Measurements from ENCODE around the gene C4orf54.

The C4orf54 gene

DNA sequence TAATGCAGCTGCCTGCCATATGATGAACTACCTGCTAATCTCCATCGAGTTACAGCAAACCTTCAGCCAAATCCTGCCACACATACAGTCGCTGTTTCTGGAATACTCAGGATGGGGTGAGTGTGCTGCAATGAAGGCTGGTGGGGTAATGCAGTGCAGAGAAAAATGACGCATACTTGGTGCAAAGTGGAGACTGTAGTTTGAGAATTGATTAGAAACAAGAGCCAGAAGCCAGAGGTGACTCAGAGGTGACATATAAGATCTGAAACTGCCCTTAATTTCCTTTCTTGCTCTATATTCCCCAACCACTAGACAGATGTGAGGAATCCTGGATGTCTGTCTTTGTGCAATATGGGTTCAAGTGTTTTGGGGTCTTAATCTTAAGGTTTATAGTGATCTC is 22.0 kb downstream of the C4orf54 start:
- POLR2A ChIA-PET = no interaction called here
- CTCF ChIA-PET = no interaction called here
- no peak for DNase-seq (ENCODE audit: low read depth, low spot score)
- H3K4me3 ChIP-seq (ENCODE audit: low read depth, low read length) = no peak overlapping the region
- TF ChIP-seq, protein P1, sequence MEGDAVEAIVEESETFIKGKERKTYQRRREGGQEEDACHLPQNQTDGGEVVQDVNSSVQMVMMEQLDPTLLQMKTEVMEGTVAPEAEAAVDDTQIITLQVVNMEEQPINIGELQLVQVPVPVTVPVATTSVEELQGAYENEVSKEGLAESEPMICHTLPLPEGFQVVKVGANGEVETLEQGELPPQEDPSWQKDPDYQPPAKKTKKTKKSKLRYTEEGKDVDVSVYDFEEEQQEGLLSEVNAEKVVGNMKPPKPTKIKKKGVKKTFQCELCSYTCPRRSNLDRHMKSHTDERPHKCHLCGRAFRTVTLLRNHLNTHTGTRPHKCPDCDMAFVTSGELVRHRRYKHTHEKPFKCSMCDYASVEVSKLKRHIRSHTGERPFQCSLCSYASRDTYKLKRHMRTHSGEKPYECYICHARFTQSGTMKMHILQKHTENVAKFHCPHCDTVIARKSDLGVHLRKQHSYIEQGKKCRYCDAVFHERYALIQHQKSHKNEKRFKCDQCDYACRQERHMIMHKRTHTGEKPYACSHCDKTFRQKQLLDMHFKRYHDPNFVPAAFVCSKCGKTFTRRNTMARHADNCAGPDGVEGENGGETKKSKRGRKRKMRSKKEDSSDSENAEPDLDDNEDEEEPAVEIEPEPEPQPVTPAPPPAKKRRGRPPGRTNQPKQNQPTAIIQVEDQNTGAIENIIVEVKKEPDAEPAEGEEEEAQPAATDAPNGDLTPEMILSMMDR (IDR thresholded peaks at IDR 0.05; ENCODE audit: insufficient read depth, low read length, missing control alignments) = no peak

DNA sequence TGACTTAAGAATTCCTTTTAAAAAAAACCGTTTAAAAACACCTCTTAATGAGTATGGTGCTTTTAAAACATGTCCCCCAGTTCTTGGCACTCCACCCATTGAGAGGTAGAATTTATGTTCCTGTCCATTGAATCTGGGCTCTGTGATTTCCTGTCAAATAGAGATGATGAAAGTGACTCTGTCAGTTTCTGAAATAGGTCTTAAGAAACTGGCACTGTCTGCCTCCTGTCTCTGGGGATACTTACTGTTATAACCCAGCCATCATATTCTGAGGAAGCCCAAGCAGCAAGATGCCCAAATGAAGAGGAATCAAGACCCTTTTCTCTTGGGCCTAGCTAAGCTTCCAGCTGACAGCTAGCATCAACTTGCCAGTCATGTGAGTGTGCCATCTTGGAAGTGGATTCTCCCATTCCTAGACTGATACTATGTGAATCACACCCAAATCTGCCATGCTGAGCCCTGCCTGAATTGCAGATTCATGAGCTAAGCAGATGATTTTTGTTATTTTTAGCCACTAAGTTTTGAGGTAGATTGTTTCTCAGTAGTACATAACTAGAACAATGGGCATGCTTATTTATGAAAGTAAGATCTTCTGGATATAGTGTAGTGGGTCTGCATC is 22.8 kb downstream of the C4orf54 start:
- no peak for DNase-seq (ENCODE audit: low read depth, low spot score)
- ChIA-PET POLR2A (no interaction called here), CTCF (no interaction called here)
- no peak overlapping the region for H3K4me3 ChIP-seq (ENCODE audit: low read depth, low read length)
- TF ChIP-seq, protein P1 (IDR thresholded peaks at IDR 0.05; ENCODE audit: insufficient read depth, low read length, missing control alignments) = no peak

DNA sequence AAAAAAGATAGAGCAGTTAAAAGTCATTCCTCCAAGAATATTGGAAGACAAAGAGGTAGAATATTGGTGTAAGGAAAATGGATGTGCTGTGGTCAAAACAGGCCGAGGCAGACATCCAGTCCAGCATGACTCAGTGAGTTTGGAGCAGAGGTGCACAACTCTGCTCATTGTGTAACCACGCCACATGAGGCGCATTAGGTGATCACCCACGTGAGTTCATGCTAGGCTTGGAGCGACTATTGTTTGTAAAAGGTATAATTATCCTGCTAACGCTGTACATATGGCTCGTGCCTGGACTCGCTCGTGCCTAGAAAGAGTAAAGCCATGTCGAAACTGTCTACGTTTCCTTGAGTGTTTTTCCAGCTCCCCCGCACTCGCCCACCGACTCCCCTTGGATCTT is 23.9 kb downstream of the C4orf54 start:
- no peak overlapping the region for H3K4me3 ChIP-seq (ENCODE audit: low read depth, low read length)
- no peak for DNase-seq (ENCODE audit: low read depth, low spot score)
- ChIA-PET POLR2A (no interaction called here), CTCF (no interaction called here)
- TF ChIP-seq, protein P1 (IDR thresholded peaks at IDR 0.05; ENCODE audit: insufficient read depth, low read length, missing control alignments) = no peak

DNA sequence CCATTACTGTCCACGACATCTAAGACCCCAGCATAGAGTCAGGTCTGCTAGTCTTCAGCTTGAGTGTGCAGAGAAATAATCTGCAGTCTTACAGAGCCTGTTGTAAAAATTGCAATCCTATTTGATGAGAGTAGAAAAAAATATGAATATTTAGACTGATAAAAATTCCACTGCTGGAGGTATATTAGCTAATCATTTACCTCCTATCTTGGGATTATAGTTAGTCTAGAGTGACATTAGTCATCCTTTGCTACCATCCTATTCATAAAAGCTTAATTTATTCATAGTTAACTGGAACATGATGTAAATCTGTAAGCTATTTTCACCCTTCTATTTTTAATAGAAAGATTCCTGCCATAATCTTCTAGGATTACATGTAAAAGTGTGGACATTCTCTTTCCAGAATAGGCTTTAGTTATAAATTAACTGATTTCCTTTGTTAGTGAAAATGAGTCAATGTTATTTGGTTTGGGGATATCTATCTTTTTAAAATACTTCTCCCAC is 26.7 kb downstream of the C4orf54 start:
- TF ChIP-seq, protein P1 (IDR thresholded peaks at IDR 0.05; ENCODE audit: insufficient read depth, low read length, missing control alignments) = no peak
- no peak overlapping the region for H3K4me3 ChIP-seq (ENCODE audit: low read depth, low read length)
- POLR2A ChIA-PET = no interaction called here
- CTCF ChIA-PET = no interaction called here
- no peak for DNase-seq (ENCODE audit: low read depth, low spot score)

DNA sequence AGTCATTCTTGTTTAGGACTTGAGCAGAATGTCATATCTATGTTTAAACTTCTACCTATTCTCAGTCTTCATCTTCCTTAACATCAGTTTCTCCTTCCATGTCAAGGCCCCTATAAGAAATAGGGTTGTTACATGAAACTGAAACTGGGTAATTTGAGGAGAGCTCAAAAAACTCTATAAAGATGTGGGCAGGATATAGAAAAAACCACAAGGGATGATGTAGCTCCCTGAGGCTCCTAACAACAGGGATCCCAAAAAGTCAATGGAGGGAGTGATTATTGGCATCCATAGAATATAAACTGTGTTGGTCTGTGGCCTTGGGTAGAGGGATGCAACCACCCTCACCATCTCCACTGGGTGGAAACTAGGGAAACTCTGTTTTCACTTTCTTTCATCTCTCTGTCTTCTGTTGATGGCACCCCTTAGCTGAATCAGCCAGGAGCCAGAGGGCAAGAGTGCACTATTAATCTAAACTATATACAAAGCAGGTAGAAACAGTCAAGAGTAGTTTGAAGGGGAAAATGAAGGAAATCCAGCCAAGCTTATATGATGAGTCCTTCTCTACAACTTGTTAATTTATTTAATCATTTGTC is 27.6 kb downstream of the C4orf54 start:
- ChIA-PET CTCF (no interaction called here), POLR2A (no interaction called here)

DNA sequence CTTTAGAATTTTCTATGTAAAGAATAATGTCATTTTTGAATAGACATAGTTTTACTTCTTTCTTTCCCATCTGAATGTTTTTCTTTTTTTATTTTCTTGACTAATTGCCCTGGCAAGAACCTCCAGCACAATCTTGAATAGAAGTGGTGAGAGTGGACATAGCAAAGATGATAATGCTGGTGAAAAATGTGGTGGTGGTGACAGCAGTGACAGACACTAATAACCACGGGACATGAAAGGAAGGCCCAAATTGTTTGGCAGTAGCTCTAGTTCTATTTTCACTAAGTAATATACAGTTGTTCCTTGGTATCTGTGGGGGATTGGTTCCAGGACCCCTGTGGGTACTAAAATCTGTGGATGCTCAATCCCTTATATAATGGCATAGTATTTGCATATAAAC is 29.6 kb downstream of the C4orf54 start:
- no peak for DNase-seq (ENCODE audit: low read depth, low spot score)
- no peak overlapping the region for H3K4me3 ChIP-seq (ENCODE audit: low read depth, low read length)
- ChIA-PET POLR2A (no interaction called here), CTCF (no interaction called here)
- TF ChIP-seq, protein P1 (IDR thresholded peaks at IDR 0.05; ENCODE audit: insufficient read depth, low read length, missing control alignments) = no peak

More for the DNA sequence above, 27.6 kb downstream of the C4orf54 start:
- no peak overlapping the region for H3K4me3 ChIP-seq (ENCODE audit: low read depth, low read length)
- TF ChIP-seq, protein P1 (IDR thresholded peaks at IDR 0.05; ENCODE audit: insufficient read depth, low read length, missing control alignments) = no peak
- no peak for DNase-seq (ENCODE audit: low read depth, low spot score)

All from AG04449 (cell line).